ENCODE measurements around the gene RBP3.

DNA sequence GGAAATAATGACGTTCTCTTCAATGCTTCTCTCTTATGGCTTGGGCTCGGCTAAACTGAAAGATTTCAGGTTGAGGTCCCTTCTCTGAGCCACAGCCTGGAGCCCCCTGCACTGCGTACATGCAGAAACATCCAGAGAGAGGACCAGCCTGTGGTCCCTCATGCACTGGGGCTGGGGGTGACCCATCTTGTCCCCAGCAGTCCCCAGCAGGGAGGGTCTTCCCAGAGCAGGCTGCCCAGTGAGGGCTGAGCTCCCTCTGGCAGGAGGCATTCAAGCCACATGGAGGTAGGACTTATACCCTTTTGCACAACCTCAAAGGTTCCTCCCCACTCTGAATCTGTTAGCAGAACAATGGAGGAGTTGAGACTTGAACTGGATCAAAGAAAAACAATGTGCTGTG is 40.8 kb upstream of the RBP3 start:
- TF ChIP-seq GATA2 (IDR thresholded peaks at IDR 0.05; ENCODE audit: low read depth, low read length) (no peak), GATA3 (IDR thresholded peaks at IDR 0.05; ENCODE audit: low read depth, low read length) (no peak)
